Endothelial cell of umbilical vein (primary cell): ENCODE results near the gene TGM3. TPM values are rescaled to one million over a fixed set of nuclear protein-coding genes. Genes with fewer than 3 reads are reported as not detected.

Source experiments
- BruUV-seq: library from RNA; stranded (reverse); fragments of 400-500 nt; replicated peaks from 2 replicates; lab custom pipeline; 2021; lab: Mats Ljungman, UMichigan
- CTCF ChIA-PET: fragments of 300-600, 350-600 bp; sonication (Branson Sonifier 250); formaldehyde crosslinking; loops from one replicate; lab custom pipeline; 2021; ENCODE audit warnings: antibody characterized with exemption, inconsistent platforms; lab: Charles Lee
- POLR2A ChIA-PET: fragments of 300-600, 350-600 bp; sonication (Branson Sonifier 250); formaldehyde crosslinking; loops from one replicate; lab custom pipeline; 2021; ENCODE audit warnings: antibody characterized with exemption, inconsistent platforms; lab: Charles Lee
- DNase-seq: peaks from one replicate; pipeline ENCODE4 v3.0.0-alpha.2; 2011; ENCODE audit warnings: low read depth, low spot score
- FAIRE-seq: peaks from 2 replicates; lab custom pipeline; 2011; peaks lifted over from hg19 to GRCh38; lab: Jason Lieb, UNC
- H2AFZ ChIP-seq: 2 replicates; pipeline ENCODE4 v1.6.0; 2012; ENCODE audit warnings: low read depth, low read length, control low read depth, inconsistent platforms
- H3K27ac ChIP-seq: 2 replicates; pipeline ENCODE4 v1.5.1; 2011; ENCODE audit warnings: low read depth, mild to moderate bottlenecking, control low read depth, low read length, moderate library complexity; ENCODE audit not compliant: insufficient read depth
- H3K27me3 ChIP-seq, 2 experiments: 2 replicates each; pipeline versions ENCODE4 v1.6.0 to v1.6.1; 2011; ENCODE audit warnings: low read length in 2 of 2, mixed read lengths in 1 of 2; ENCODE audit not compliant: control insufficient read depth in 2 of 2, insufficient read depth in 2 of 2
- H3K36me3 ChIP-seq, 2 experiments: 2 replicates in 1 of 2; 3 replicates in 1 of 2; pipeline ENCODE4 v1.5.1; 2011; ENCODE audit warnings: low read length in 2 of 2, mild to moderate bottlenecking in 1 of 2, moderate library complexity in 1 of 2; ENCODE audit not compliant: control insufficient read depth in 2 of 2, insufficient read depth in 2 of 2; ENCODE audit errors: extremely low read depth in 1 of 2
- H3K4me1 ChIP-seq: 3 replicates; pipeline ENCODE4 v1.5.1; 2011; ENCODE audit warnings: mild to moderate bottlenecking, low read length; ENCODE audit not compliant: control insufficient read depth, insufficient read depth; ENCODE audit errors: extremely low read depth
- H3K4me2 ChIP-seq: 2 replicates; pipeline ENCODE4 v1.6.1; 2011; ENCODE audit warnings: low read length, control low read depth, mixed read lengths; ENCODE audit not compliant: insufficient read depth
- H3K4me3 ChIP-seq, 3 experiments: fragments of 200-600 bp in 1 of 3; sonication (generic), shearing (Covaris generic) in 1 of 3; replicated peaks in 1 of 3; 2 replicates each; pipeline ENCODE4 v1.5.1; 2011 to 2016; ENCODE audit warnings: control low read depth in 3 of 3, low read length in 3 of 3, mild to moderate bottlenecking in 2 of 3, inconsistent platforms in 1 of 3, low read depth in 1 of 3, moderate library complexity in 1 of 3; ENCODE audit not compliant: insufficient read depth in 1 of 3
- H3K79me2 ChIP-seq: 2 replicates; pipeline ENCODE4 v1.6.0; 2012; ENCODE audit warnings: low read length, inconsistent platforms; ENCODE audit not compliant: control insufficient read depth, insufficient read depth
- H3K9ac ChIP-seq: replicated peaks from 2 replicates; pipeline ENCODE3; 2011; ENCODE audit warnings: low read length, control low read depth; ENCODE audit not compliant: insufficient read depth; ENCODE audit errors: extremely low read depth
- H3K9me1 ChIP-seq: replicated peaks from 3 replicates; pipeline ENCODE4 v1.6.0; 2011; ENCODE audit warnings: mild to moderate bottlenecking, low read length; ENCODE audit not compliant: control insufficient read depth, insufficient read depth; ENCODE audit errors: extremely low read depth
- H3K9me3 ChIP-seq: replicated peaks from 2 replicates; pipeline ENCODE4 v1.5.1; 2012; ENCODE audit warnings: low read length, inconsistent platforms; ENCODE audit not compliant: control insufficient read depth, insufficient read depth
- H4K20me1 ChIP-seq: replicated peaks from 2 replicates; pipeline ENCODE3; 2011; ENCODE audit warnings: mild to moderate bottlenecking, low read length; ENCODE audit not compliant: control insufficient read depth, insufficient read depth; ENCODE audit errors: extremely low read depth
- CTCF ChIP-seq, 2 donors: IDR thresholded peaks; 1 replicate in 1 of 2; 2 replicates in 1 of 2; pipeline ENCODE4 v1.5.1; 2011; ENCODE audit warnings: low read length in 2 of 2, mild to moderate bottlenecking in 2 of 2, moderate library complexity in 2 of 2, control low read depth in 1 of 2, inconsistent platforms in 1 of 2, low read depth in 1 of 2; ENCODE audit not compliant: insufficient read depth in 1 of 2; ENCODE audit errors: extremely low read depth in 1 of 2
- EZH2 ChIP-seq: IDR thresholded peaks from 2 replicates; pipeline ENCODE4 v1.6.1; 2012; ENCODE audit warnings: borderline replicate concordance, low read depth, mild to moderate bottlenecking, moderate library complexity, low read length, inconsistent platforms; ENCODE audit not compliant: severe bottlenecking
- FOS ChIP-seq: IDR thresholded peaks from 2 replicates; pipeline ENCODE4 v1.6.1; 2011; ENCODE audit warnings: mild to moderate bottlenecking, low read length, moderate library complexity, borderline replicate concordance; ENCODE audit not compliant: insufficient read depth
- GATA2 ChIP-seq: IDR thresholded peaks from 2 replicates; pipeline ENCODE4 v1.7.0; 2011; ENCODE audit warnings: low read depth, mild to moderate bottlenecking, moderate library complexity, mixed read lengths, low read length; ENCODE audit not compliant: insufficient read length, insufficient read depth
- JUN ChIP-seq: IDR thresholded peaks from 2 replicates; pipeline ENCODE4 v1.6.1; 2011; ENCODE audit warnings: borderline replicate concordance, low read depth; ENCODE audit not compliant: insufficient read length, insufficient read depth
- MAX ChIP-seq: IDR thresholded peaks from 2 replicates; pipeline ENCODE4 v1.6.1; 2011; ENCODE audit not compliant: insufficient read depth, insufficient read length
- MYC ChIP-seq: IDR thresholded peaks from one replicate; pipeline ENCODE4 v1.6.1; 2011; ENCODE audit warnings: mild to moderate bottlenecking, low read depth, low read length
- POLR2A ChIP-seq: IDR thresholded peaks from 2 replicates; pipeline ENCODE4 v1.6.1; 2012; ENCODE audit warnings: low read depth, mild to moderate bottlenecking, control low read depth, low read length
- POLR2AphosphoS5 ChIP-seq: IDR thresholded peaks from 2 replicates; pipeline ENCODE4 v1.6.1; 2012; ENCODE audit warnings: low read depth, mild to moderate bottlenecking, control low read depth, low read length, moderate library complexity; ENCODE audit not compliant: insufficient read depth
- dilution Hi-C: fragments of 300-500 bp; cut with MboI; formaldehyde crosslinking; loops from one replicate; pipeline ENCODE4 v1.15.0; 2019; ENCODE audit warnings: low sequenced_read_pairs; ENCODE audit not compliant: extremely low pct_ligation_motif_present
- intact Hi-C: fragments of 100-400 bp; cut with micrococcal nuclease; formaldehyde crosslinking; loops from one replicate; pipeline ENCODE4 v1.10.0; 2022
- polyA plus RNA-seq, 4 experiments: library from polyadenylated mRNA; depleted of rRNA in 3 of 4; stranded (reverse) in 3 of 4; unstranded in 1 of 4; fragments of >200 nt; gene quantifications; 2 replicates each; pipeline versions ENCODE4 v1.2.1 to v1.2.3, GENCODE V29; 2011 to 2012; ENCODE audit warnings: missing spikeins in 1 of 4
- total RNA-seq: library from RNA; stranded (reverse); gene quantifications from 2 replicates; pipeline ENCODE4 v1.2.3, GENCODE V29; 2021

TGM3 gene
- total and polyA plus RNA-seq, 2 donors (not counting 3 experiments of a cell fraction or from before 2014, with no cell fraction given): not detected

GRCh38 chr20:2289475-2289874, 6.3 kb upstream of the TGM3 start:
- intact Hi-C loops (loop anchor here (1.0 kb wide), 1 partner anchor 82 kb away; no protein-coding TSS in a partner anchor), dilution Hi-C loops (no loop called here)
- Histone ChIP-seq H3K4me2 (peak overlapping the region; percentile 21), H3K9me1 (no peaks in the 10 kb centered on the region), H3K4me3 (no peak overlapping the region), H3K4me1 (peaks cover 30% of the 10 kb centered on the region), H4K20me1 (no peaks in the 10 kb centered on the region), H3K27me3 (no peaks in the 10 kb centered on the region), H3K36me3 (no peaks in the 10 kb centered on the region), H3K9me3 (no peaks in the 10 kb centered on the region), H2AFZ (peak overlapping the region; percentile 61), H3K79me2 (no peaks in the 10 kb centered on the region), H3K9ac (no peak overlapping the region), H3K27ac (peak overlapping the region; percentile 50)
- FAIRE-seq (no peak), DNase-seq (no peak)
- no TSS peak for BruUV-seq
- ChIA-PET POLR2A (no interaction called here), CTCF (interaction anchor here (1.3 kb wide), 1 partner anchor 82 kb away, joined by 5 read pairs; no protein-coding TSS in a partner anchor)
- TF ChIP-seq MAX (no peak), FOS (no peak), POLR2A (no peak), CTCF (IDR thresholded peaks at IDR 0.05; ENCODE audit: extremely low read depth in 1 of 2, insufficient read depth in 1 of 2, low read depth in 1 of 2, low read length in 2 of 2) (no peak), JUN (no peak)

DNA sequence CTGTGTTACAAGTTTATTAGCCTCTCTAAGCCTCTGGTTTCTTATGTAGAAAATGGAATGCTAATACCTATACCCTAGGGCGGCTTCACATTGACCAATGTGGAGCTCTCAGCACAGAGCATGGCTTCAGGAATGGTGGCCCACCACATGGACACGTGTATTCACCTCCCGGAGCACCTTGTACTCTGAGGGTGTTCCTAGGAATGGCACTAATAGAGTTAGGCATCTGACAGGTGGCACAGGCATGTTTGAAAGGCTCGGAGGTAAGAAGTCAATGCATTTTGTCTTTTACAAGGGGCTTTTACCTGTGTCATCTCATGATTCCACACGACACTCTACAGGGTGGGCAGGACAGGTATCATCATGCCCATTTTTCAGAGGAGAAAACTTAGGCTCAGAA, 5.3 kb upstream of the TGM3 start:
- H3K4me1 ChIP-seq: peaks cover 21% of the 10 kb centered on the region
- dilution Hi-C loops: no loop called here
- CTCF ChIA-PET: no interaction called here

More for the DNA sequence above, 5.3 kb upstream of the TGM3 start:
- intact Hi-C loops: no loop called here
- Histone ChIP-seq H2AFZ (no peak overlapping the region), H3K27me3 (no peaks in the 10 kb centered on the region), H3K9ac (no peak overlapping the region), H3K9me3 (no peaks in the 10 kb centered on the region), H3K27ac (no peak overlapping the region), H3K4me3 (no peak overlapping the region), H3K9me1 (no peaks in the 10 kb centered on the region), H3K36me3 (no peaks in the 10 kb centered on the region), H3K4me2 (no peak overlapping the region), H4K20me1 (no peaks in the 10 kb centered on the region), H3K79me2 (no peaks in the 10 kb centered on the region)
- FAIRE-seq (no peak), DNase-seq (no peak)
- TF ChIP-seq POLR2AphosphoS5: no peak
- TF ChIP-seq CTCF (IDR thresholded peaks at IDR 0.05; ENCODE audit: extremely low read depth in 1 of 2, insufficient read depth in 1 of 2, low read depth in 1 of 2, low read length in 2 of 2): no peak
- no peak for TF ChIP-seq FOS
- no peak for TF ChIP-seq GATA2
- no peak for TF ChIP-seq POLR2A
- no peak for TF ChIP-seq MYC
- TF ChIP-seq JUN: no peak
- no peak for TF ChIP-seq MAX
- no peak for TF ChIP-seq EZH2
- BruUV-seq: no TSS peak
- POLR2A ChIA-PET: no interaction called here
